Activated CD4-positive, alpha-beta memory T cell treated with anti-CD3 and anti-CD28 coated beads, Interleukin-2, amount 10 ng/mL, durations not matched to agents 7 days and 5 days (primary cell): ENCODE measurements around the gene NPR2. TPM values are rescaled to one million over a fixed set of nuclear protein-coding genes. Genes with fewer than 3 reads are reported as not detected.
A peak's percentile ranks its signal among the peaks of the same experiment; 100 is the strongest.

ENCODE experiments used
- CTCF ChIA-PET: fragments of 350-600 bp; sonication (Branson Sonifier 250); formaldehyde crosslinking; loops from one replicate; lab custom pipeline; 2021; ENCODE audit warnings: antibody characterized with exemption, inconsistent platforms; lab: Charles Lee
- POLR2A ChIA-PET: fragments of 350-600 bp; sonication (Branson Sonifier 250); formaldehyde crosslinking; loops from one replicate; lab custom pipeline; 2021; ENCODE audit warnings: antibody characterized with exemption; lab: Charles Lee
- DNase-seq: peaks from one replicate; pipeline ENCODE4 v3.0.0-alpha.2; 2020
- H3K27ac Mint-ChIP-seq: one replicate; pipeline ENCODE4 v1.8.0; 2021; ENCODE audit warnings: mild to moderate bottlenecking, mixed read lengths
- H3K27me3 Mint-ChIP-seq: one replicate; pipeline ENCODE4 v1.8.0; 2021; ENCODE audit warnings: mixed read lengths
- H3K36me3 Mint-ChIP-seq: one replicate; pipeline ENCODE4 v1.8.0; 2021; ENCODE audit warnings: low read depth, mixed read lengths
- H3K4me1 Mint-ChIP-seq: one replicate; pipeline ENCODE4 v1.8.0; 2021; ENCODE audit warnings: mixed read lengths
- H3K4me3 Mint-ChIP-seq: one replicate; pipeline ENCODE4 v1.8.0; 2021; ENCODE audit warnings: mild to moderate bottlenecking, mixed read lengths
- H3K9me3 Mint-ChIP-seq: one replicate; pipeline ENCODE4 v1.8.0; 2021; ENCODE audit warnings: mixed read lengths
- total RNA-seq, 2 experiments: library from RNA; stranded (reverse); gene quantifications; one replicate each; pipeline ENCODE4 v1.2.3, GENCODE V29; 2021

Gene NPR2
- total RNA-seq, result 1 to 10 TPM; 7.7 to 8.5 TPM

DNA sequence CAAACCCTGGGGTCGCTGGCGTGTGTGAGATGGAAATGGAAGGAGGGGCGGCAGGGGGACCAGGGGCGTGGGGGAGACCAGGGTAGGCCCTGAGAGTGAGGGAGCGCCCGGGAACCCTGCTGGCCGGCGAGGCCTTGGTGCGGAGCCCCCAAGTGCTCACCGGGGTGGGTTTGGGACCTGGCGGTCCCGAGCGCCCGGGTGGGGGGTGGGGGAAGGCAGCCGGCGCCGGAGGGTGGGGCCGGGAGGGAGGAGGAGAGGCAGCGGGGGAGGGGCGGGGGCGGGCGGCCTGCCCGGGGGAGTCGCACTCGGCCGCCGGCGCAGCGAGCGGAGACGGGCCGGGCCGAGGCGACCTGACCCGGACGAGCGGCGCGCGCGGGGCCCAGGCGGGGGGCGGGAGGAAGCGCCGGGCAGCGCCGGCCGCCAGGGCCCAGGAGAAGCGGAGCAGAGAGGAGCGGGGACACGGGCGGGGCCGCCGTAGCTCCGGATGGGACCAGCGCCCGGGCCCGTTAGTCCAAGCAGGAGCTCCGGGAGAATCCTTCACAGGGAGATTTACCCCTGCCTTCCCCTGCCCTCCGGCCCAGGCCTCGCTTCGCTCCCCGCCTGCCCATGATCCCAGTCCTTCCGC lies at the start of gene NPR2:
TSS of gene NPR2 (plus strand) at position 295 of the 625 bp plus-strand sequence. CDS start 818 bp downstream, outside the sequence.
- Mint-ChIP-seq H3K27me3 (no peaks in the 10 kb centered on the region), H3K4me1 (peaks cover 16% of the 10 kb centered on the region), H3K4me3 (no peak within 1 kb of the TSS), H3K9me3 (no peaks in the 10 kb centered on the region), H3K27ac (no peak within 1 kb of the TSS), H3K36me3 (peaks cover 3% of the 10 kb centered on the region)
- no peak for DNase-seq
- POLR2A ChIA-PET, result no interaction called here
- CTCF ChIA-PET, result no interaction called here

GRCh38 chr9:35741740-35742139 lies 49.7 kb upstream of the NPR2 start:
- no peaks in the 10 kb centered on the region for H3K27me3 Mint-ChIP-seq
- no peak overlapping the region for H3K4me3 Mint-ChIP-seq
- peak overlapping the region; percentile 33 for H3K27ac Mint-ChIP-seq
- peaks cover 38% of the 10 kb centered on the region for H3K4me1 Mint-ChIP-seq
- H3K9me3 Mint-ChIP-seq, result no peaks in the 10 kb centered on the region
- ChIA-PET POLR2A (interaction anchor here (0.9 to 1.8 kb wide), 2 partner anchors 8 to 10 kb away, joined by 3 to 8 read pairs; partner anchors contain the start of genes CREB3 and TLN1), CTCF (interaction anchor here (0.8 to 1.6 kb wide), 4 partner anchors 13 to 45 kb away, joined by 3 to 4 read pairs (median 4); no protein-coding TSS in a partner anchor)
- DNase-seq, result no peak
- H3K36me3 Mint-ChIP-seq, result peaks cover 69% of the 10 kb centered on the region

- H3K36me3 Mint-ChIP-seq, result peaks cover 58% of the 10 kb centered on the region
- POLR2A ChIA-PET, result interaction anchor here (1.7 to 7.0 kb wide), 2 partner anchors 14 to 94 kb away, joined by 5 to 117 read pairs; partner anchors contain the start of genes CREB3 and TLN1
- no peak overlapping the region for H3K4me3 Mint-ChIP-seq
- H3K27ac Mint-ChIP-seq, result no peak overlapping the region
- no peaks in the 10 kb centered on the region for H3K27me3 Mint-ChIP-seq
- no peaks in the 10 kb centered on the region for H3K9me3 Mint-ChIP-seq
- peaks cover 52% of the 10 kb centered on the region for H3K4me1 Mint-ChIP-seq
- CTCF ChIA-PET, result interaction anchor here (2.0 kb wide), 1 partner anchor 13 kb away, joined by 8 read pairs; no protein-coding TSS in a partner anchor
- DNase-seq, result no peak
Measured at GRCh38 chr9:35743452-35743851, 47.9 kb upstream of the NPR2 start.

DNA sequence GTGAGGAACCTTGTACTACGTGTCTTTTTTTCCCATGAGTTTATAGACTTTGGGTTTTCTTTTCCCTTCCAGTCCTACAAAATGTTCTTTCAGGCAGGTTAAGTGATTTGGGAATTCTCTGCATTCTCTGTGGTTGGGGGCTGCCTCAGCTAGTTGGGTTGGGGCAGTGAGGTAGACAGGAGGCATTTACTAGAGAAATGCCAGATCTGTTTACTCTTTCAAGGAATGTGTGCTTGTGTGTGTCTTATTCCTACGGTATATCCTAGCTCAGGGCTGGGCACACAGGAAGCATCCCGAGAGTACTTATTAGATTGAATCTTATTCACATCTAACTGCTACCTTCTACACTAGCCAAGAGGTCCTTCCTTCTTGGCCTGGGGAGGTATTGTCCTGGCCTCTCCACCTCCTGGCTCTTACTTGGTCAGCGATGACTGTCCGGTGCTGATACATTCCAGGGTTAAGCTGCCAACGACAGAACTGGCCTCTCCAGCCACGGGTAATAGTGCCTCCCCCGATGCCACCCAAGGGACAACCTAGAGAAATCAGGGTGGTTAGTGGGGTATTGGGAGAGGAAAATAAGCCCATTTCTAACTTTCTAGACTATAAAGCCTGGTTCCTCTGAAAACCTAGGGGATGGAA lies 47.4 kb upstream of the NPR2 start:
- Mint-ChIP-seq H3K4me3 (no peak overlapping the region), H3K27me3 (no peaks in the 10 kb centered on the region), H3K4me1 (peaks cover 52% of the 10 kb centered on the region), H3K9me3 (no peaks in the 10 kb centered on the region), H3K27ac (no peak overlapping the region), H3K36me3 (peaks cover 53% of the 10 kb centered on the region)
- ChIA-PET CTCF (interaction anchor here (0.9 to 6.2 kb wide), 3 partner anchors 8 to 14 kb away, joined by 3 to 76 read pairs (median 8); partner anchors contain the start of genes CREB3 and TLN1), POLR2A (interaction anchor here (1.7 to 7.0 kb wide), 2 partner anchors 14 to 94 kb away, joined by 5 to 117 read pairs; partner anchors contain the start of genes CREB3 and TLN1)
- no peak for DNase-seq

DNA sequence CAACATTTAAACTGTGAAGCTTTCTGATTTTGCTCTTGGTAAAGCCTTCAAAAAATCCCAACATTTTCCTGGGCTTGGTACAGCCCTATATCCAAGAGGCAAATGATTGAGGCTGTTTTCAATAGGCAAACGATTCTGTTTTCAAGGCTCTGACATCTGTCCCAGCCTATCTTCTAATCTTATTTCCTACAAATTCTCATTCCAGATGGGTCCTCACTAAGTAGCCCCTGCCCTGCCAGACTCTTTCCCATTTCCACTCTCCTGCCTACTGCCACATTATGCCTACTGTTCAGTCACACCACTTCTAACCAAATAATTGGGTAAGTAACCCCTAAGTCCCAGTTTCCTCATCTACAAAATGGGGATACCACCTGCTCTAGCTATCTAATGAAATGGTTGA lies 45.8 kb upstream of the NPR2 start:
- Mint-ChIP-seq H3K27ac (no peak overlapping the region), H3K27me3 (no peaks in the 10 kb centered on the region), H3K36me3 (peaks cover 48% of the 10 kb centered on the region), H3K9me3 (no peaks in the 10 kb centered on the region), H3K4me3 (peak overlapping the region; percentile 11), H3K4me1 (peaks cover 62% of the 10 kb centered on the region)
- no peak for DNase-seq
- CTCF ChIA-PET, result interaction anchor here (0.7 to 6.2 kb wide), 9 partner anchors 9 to 557 kb away, joined by 3 to 98 read pairs (median 3); partner anchors contain the start of genes CREB3 and TLN1
- POLR2A ChIA-PET, result interaction anchor here (1.0 to 7.0 kb wide), 2 partner anchors 11 to 16 kb away, joined by 3 to 117 read pairs; partner anchors contain the start of genes CREB3 and TLN1

GRCh38 chr9:35746583-35746982 lies 44.8 kb upstream of the NPR2 start:
- peaks cover 67% of the 10 kb centered on the region for H3K4me1 Mint-ChIP-seq
- CTCF ChIA-PET, result interaction anchor here (1.6 to 6.2 kb wide), 5 partner anchors 9 to 79 kb away, joined by 4 to 98 read pairs (median 28); partner anchors contain the start of genes CREB3 and TLN1
- DNase-seq, result no peak
- no peaks in the 10 kb centered on the region for H3K27me3 Mint-ChIP-seq
- H3K4me3 Mint-ChIP-seq, result peak overlapping the region; percentile 88
- H3K27ac Mint-ChIP-seq, result no peak overlapping the region
- H3K9me3 Mint-ChIP-seq, result no peaks in the 10 kb centered on the region
- H3K36me3 Mint-ChIP-seq, result peaks cover 46% of the 10 kb centered on the region
- POLR2A ChIA-PET, result interaction anchor here (3.2 to 7.0 kb wide), 3 partner anchors 8 to 100 kb away, joined by 15 to 117 read pairs (median 20); partner anchors contain the start of genes CREB3 and TLN1

GRCh38 chr9:35748242-35748857 lies 43.0 kb upstream of the NPR2 start:
- peak overlapping the region; percentile 88 for H3K4me3 Mint-ChIP-seq
- peaks cover 45% of the 10 kb centered on the region for H3K36me3 Mint-ChIP-seq
- DNase-seq, result no peak
- no peaks in the 10 kb centered on the region for H3K9me3 Mint-ChIP-seq
- peaks cover 54% of the 10 kb centered on the region for H3K4me1 Mint-ChIP-seq
- CTCF ChIA-PET, result interaction anchor here (0.9 to 6.2 kb wide), 16 partner anchors 8 to 145 kb away, joined by 3 to 98 read pairs (median 8); partner anchors contain the start of genes CCDC107, CREB3, HINT2 and RMRP
- H3K27me3 Mint-ChIP-seq, result no peaks in the 10 kb centered on the region
- POLR2A ChIA-PET, result interaction anchor here (0.9 to 7.0 kb wide), 20 partner anchors 8 to 668 kb away, joined by 3 to 117 read pairs (median 7); partner anchors contain the start of genes ARHGEF39, CCDC107, CLTA and CREB3
- peak overlapping the region; percentile 81 for H3K27ac Mint-ChIP-seq

DNA sequence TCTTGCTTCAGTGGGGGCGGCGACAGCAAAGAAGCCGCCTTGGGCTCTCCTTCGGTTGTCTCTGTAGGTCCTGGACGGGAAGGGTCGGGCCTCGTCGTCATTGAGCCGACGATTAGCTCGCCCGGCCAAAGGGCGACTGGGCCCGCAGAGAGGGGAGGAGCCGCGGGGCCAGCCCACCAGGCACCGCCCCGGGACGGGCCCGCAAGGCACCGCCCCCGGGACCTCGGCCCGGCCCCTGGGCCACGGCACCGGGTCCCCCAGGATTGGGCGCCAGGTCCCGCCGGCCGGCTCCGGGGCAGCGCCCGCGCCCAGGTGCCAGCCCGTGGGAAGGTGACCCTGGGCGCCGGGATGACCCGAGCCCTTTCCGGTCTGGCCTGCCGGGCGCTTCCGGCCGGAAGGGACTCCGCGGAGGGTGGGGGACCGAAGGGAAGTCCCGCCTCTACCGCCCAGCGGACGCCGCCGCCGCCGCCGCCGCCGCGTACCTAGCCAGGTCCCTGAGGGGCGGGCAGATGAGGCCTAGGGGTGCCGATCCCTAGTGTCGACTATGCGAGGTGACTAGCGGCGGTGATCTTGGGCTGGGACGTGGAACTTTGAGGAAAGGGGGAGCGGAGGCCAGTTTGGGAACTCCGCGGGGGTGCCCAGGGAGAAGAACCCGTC lies 42.4 kb upstream of the NPR2 start, which contains the start of the genes GBA2 and RGP1:
TSS of gene GBA2 (minus strand) at position 371 of the 657 bp plus-strand sequence. CDS start 524 bp downstream, outside the sequence.
TSS of gene RGP1 (plus strand) at position 430 of the 657 bp plus-strand sequence. CDS start 469 bp downstream, outside the sequence.
- no peaks in the 10 kb centered on the region for H3K9me3 Mint-ChIP-seq
- peak within 1 kb of the TSS; percentile 94 for H3K4me3 Mint-ChIP-seq
- peak within 1 kb of the TSS; percentile 91 for H3K27ac Mint-ChIP-seq
- DNase-seq, result peak; percentile 76
- no peaks in the 10 kb centered on the region for H3K27me3 Mint-ChIP-seq
- ChIA-PET POLR2A (interaction anchor here (0.7 to 7.0 kb wide), 21 partner anchors 8 to 669 kb away, joined by 3 to 117 read pairs (median 7); partner anchors contain the start of genes ARHGEF39, CCDC107, CLTA and CREB3), CTCF (interaction anchor here (0.9 to 6.2 kb wide), 18 partner anchors 9 to 145 kb away, joined by 3 to 98 read pairs (median 6); partner anchors contain the start of genes CCDC107, CREB3, HINT2 and RMRP)
- peaks cover 45% of the 10 kb centered on the region for H3K36me3 Mint-ChIP-seq
- H3K4me1 Mint-ChIP-seq, result peaks cover 52% of the 10 kb centered on the region

GRCh38 chr9:35749515-35750255 lies 41.7 kb upstream of the NPR2 start:
- Mint-ChIP-seq H3K36me3 (peaks cover 39% of the 10 kb centered on the region), H3K4me3 (peak overlapping the region; percentile 94), H3K27ac (peak overlapping the region; percentile 91), H3K4me1 (peaks cover 49% of the 10 kb centered on the region), H3K9me3 (no peaks in the 10 kb centered on the region), H3K27me3 (no peaks in the 10 kb centered on the region)
- CTCF ChIA-PET, result interaction anchor here (1.0 to 6.2 kb wide), 11 partner anchors 9 to 146 kb away, joined by 3 to 98 read pairs (median 5); partner anchors contain the start of genes CCDC107, CREB3, HINT2 and RMRP
- POLR2A ChIA-PET, result interaction anchor here (0.6 to 7.0 kb wide), 15 partner anchors 8 to 150 kb away, joined by 3 to 117 read pairs (median 7); partner anchors contain the start of genes ARHGEF39, CREB3, SIT1 and SPAG8
- DNase-seq, result peak; percentile 68

DNA sequence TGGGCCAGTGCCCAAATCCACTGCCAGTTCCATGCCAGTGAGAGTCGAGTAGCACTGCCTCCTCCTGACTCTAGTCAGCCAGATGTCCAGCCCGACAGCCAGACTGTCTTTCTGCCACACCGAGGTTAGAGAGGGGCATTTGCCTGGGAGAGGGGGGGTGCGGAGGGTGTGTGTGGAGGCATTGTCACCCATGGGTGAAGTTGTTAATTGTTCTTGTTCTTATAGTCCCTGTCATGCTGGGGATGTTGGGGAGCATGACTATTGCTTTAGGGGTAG lies 41.2 kb upstream of the NPR2 start:
- Mint-ChIP-seq H3K27me3 (no peaks in the 10 kb centered on the region), H3K9me3 (no peaks in the 10 kb centered on the region), H3K27ac (peak overlapping the region; percentile 91), H3K4me3 (peak overlapping the region; percentile 94), H3K4me1 (peaks cover 47% of the 10 kb centered on the region), H3K36me3 (peaks cover 37% of the 10 kb centered on the region)
- POLR2A ChIA-PET, result interaction anchor here (0.6 to 7.0 kb wide), 8 partner anchors 8 to 146 kb away, joined by 3 to 117 read pairs (median 7); partner anchors contain the start of genes CREB3, SIT1, TESK1 and TLN1
- CTCF ChIA-PET, result interaction anchor here (1.1 to 6.2 kb wide), 7 partner anchors 13 to 146 kb away, joined by 4 to 98 read pairs (median 11); partner anchors contain the start of genes CCDC107, CREB3, HINT2 and RMRP
- no peak for DNase-seq

GRCh38 chr9:35753466-35753865 lies 37.9 kb upstream of the NPR2 start:
- no peak overlapping the region for H3K4me3 Mint-ChIP-seq
- no peak for DNase-seq
- H3K36me3 Mint-ChIP-seq, result peaks cover 36% of the 10 kb centered on the region
- ChIA-PET CTCF (no interaction called here), POLR2A (interaction anchor here (1.0 kb wide), 1 partner anchor 95 kb away, joined by 3 read pairs; no protein-coding TSS in a partner anchor)
- no peaks in the 10 kb centered on the region for H3K27me3 Mint-ChIP-seq
- no peak overlapping the region for H3K27ac Mint-ChIP-seq
- H3K4me1 Mint-ChIP-seq, result peaks cover 41% of the 10 kb centered on the region
- H3K9me3 Mint-ChIP-seq, result no peaks in the 10 kb centered on the region
